GM18868 (cell line): ENCODE data around the gene YPEL5.
"Not testable (repeated sequence)": the region's sequence is repeated elsewhere in the genome, so short reads cannot be mapped to it uniquely, and the experiment has no call there.

ENCODE experiments used
- ATAC-seq: cut with Tn5 transposase; IDR thresholded peaks from one replicate; pipeline ENCODE4 v1.9.1; 2021; ENCODE audit warnings: mild to moderate bottlenecking, moderate library complexity; ENCODE audit not compliant: unreplicated experiment

Gene YPEL5

DNA sequence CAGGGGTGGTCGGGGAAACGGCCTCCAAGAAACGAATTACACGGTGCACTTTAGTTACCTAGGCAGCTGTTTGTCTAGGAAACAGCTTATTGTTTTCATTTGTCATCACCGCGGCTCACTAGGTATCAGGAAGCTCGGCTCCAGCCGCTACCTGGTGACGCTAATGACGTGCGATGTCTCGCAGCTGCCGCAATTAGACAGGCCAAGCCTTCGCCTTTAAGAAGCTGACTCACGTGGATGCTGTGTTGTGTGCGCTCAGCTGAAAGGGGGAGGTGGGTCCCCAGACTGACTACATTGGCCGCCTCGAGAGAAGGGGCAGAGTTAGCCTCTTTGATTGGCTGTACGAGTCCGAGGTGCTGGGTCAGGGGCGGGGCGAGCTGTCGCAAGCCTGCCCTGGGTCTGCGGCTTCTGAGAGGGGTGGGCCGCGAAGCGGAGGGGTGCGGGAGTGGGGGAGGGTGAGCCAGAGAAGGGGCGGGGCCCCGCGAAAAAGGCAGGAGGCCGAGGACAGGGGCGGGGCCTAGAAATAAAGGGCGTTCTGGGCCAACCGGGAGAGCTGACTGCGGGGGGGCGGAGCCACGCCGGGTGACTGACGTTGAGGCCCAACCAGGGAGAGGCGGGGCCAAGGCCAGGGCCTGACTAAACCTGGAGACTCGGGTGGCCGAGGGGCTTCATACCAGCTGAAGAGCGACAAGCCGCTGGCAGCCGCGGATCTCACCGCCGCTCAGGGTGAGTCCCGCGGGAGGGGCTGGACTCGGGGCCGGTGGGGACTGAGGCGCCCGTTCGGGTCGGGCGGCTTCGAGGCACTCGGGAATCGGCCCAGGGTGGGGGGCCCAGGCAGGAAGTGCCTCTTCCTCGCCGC lies at the start of gene YPEL5:
Gene YPEL5, plus strand, starts transcription at position 671 of the 859 bp plus-strand sequence. CDS start 9,645 bp downstream, outside the sequence.
- ATAC-seq = peak; percentile 93

DNA sequence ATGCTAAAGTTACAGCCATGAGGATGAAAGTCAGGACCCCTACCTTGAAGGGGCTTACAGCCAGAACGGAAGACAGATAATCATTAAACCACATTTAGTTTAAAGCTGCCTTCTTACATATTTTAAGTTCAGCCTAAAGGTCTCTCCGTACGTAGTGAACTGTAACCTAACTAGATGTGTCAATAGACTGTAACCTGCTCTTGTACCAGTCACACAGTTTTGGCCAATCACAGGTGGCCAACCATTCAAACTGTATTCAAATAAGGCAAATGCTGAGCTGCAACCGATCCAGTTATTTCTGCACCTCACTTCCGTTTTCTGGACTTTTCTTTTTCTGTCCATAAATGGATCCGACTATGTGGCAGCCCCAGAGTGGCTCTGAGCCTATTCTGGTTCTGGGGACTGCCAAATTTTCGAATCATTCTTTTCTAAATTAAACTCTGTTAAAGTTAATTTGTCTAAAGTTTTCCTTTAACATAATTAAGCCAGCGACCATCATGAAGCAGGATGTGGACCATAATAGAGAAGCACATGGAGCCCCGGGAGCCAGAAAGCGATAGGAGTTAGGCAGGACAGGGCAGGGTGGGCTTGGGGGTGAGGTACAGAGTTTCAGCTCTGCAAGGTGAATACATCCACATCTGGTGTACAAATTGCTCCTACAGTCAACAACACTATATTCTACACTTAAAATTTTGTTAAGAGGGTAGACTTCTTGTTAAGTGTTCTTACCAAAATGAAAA lies 48.4 kb upstream of the YPEL5 start:
- ATAC-seq = no peak

DNA sequence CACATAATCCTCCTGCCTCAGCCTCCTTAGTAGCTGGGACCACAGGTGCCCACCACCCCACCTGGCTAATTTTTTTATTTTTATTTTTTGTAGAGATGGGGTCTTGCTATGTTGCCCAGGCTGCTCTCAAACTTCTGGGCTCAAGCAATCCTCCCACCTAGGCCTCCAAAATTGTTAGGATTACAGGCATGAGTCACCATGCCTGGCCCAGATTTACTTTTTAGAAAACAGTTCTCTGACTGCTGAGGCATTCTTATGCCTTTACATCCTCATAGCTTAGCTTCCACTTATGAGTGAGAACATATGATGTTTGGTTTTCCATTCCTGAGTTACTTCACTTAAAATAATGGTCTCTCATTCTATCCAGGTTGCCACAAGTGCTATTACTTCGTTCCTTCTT lies 47.4 kb upstream of the YPEL5 start:
- ATAC-seq = not testable (repeated sequence)

DNA sequence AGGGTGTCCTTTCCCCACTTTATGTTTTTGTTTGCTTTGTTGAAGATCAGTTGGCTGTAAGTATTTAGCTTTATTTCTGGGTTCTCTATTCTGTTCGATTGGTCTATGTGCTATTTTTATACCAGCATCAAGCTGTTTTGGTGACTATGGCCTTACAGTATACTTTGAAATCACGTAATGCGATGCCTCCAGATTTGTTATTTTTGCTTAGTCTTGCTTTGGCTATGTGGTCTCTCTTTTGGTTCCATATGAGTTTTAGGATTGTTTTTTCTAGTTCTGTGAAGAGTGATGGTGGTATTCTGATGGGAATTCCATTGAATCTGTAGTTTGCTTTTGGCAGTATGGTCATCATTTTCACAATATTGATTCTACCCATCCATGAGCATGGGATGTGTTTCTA lies 46.1 kb upstream of the YPEL5 start:
- ATAC-seq = not testable (repeated sequence)

GRCh38 chr2:30104307-30104706 lies 42.5 kb upstream of the YPEL5 start:
- ATAC-seq = no peak

GRCh38 chr2:30105556-30105955 lies 41.3 kb upstream of the YPEL5 start:
- no peak for ATAC-seq

DNA sequence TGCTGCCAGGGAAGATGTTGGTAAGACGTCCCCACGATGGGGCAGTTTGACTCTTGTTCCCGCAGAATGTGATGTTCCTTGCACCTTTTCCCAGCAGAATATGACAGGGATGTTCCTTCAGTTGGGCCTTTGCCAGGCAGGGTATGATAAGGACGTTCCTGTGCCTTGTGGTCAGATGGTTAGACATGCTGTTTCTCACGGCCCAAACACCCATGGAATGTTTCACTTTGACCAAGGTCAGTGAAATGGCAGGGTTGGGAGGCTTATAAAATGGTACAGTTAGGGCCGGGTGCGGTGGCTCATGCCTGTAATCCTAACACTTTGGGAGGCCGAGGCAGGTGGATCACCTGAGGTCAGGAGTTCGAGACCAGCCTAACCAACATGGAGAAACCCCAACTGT lies 40.3 kb upstream of the YPEL5 start:
- no peak for ATAC-seq

GRCh38 chr2:30108192-30108591 lies 38.6 kb upstream of the YPEL5 start:
- no peak for ATAC-seq

- ATAC-seq = no peak
Measured at GRCh38 chr2:30108851-30109250, 38.0 kb upstream of the YPEL5 start.

DNA sequence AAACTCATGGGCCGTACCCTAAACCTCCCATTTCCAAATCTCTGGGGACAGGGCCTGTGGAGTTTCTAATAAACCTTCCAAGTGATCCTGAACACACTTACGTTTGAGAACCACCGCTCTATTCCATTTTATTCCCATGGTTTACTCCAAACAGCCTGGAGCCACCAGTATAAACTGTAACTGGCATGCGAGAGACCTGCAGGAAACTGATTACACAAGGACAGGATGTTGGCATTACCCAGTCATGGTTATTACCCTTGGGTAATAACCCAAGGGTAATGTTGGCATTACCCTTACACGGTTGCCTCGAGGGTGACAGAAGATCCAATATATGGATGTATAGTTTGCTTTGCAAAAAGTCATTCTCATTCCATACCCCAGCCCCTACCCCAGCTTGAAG lies 37.0 kb upstream of the YPEL5 start:
- ATAC-seq = no peak

GRCh38 chr2:30110773-30111172 lies 36.0 kb upstream of the YPEL5 start:
- ATAC-seq = no peak

DNA sequence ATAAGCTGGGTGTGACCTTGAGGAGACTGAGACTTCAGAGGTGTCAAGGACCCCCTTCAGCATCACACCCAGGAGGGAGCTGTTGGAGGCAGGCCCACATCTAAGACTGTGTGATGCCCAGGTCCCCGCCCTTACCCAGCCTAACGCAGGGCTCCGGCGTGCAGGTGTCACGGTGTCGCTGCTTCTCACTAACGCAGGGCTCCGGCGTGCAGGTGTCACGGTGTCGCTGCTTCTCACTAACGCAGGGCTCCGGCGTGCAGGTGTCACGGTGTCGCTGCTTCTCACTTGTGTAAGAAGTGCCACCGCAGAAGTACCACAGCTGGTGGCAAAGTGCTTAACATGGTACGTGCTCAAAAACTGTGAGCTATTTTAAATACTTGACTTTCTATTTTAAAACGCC lies 35.6 kb upstream of the YPEL5 start:
- not testable (repeated sequence) for ATAC-seq

DNA sequence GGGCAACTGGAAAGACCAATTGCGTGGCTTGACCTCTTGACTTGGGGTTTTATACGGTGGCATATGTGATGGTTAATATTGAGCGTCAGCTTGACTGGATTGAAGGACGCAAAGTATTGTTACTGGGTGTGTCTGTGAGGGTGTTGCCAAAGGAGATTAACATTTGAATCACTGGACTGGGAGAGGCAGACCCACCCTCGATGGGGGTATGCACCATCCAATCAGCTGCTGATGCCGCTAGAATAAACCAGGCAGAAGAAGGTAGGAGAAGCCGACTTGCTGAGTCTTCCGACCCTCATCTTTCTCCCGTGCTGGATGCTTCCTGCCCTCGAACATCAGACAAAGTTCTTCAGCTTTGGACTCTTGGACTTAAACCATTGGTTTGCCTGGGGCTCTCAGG lies 34.2 kb upstream of the YPEL5 start:
- ATAC-seq = no peak

- no peak for ATAC-seq
Measured at GRCh38 chr2:30113617-30114293, 33.1 kb upstream of the YPEL5 start.

DNA sequence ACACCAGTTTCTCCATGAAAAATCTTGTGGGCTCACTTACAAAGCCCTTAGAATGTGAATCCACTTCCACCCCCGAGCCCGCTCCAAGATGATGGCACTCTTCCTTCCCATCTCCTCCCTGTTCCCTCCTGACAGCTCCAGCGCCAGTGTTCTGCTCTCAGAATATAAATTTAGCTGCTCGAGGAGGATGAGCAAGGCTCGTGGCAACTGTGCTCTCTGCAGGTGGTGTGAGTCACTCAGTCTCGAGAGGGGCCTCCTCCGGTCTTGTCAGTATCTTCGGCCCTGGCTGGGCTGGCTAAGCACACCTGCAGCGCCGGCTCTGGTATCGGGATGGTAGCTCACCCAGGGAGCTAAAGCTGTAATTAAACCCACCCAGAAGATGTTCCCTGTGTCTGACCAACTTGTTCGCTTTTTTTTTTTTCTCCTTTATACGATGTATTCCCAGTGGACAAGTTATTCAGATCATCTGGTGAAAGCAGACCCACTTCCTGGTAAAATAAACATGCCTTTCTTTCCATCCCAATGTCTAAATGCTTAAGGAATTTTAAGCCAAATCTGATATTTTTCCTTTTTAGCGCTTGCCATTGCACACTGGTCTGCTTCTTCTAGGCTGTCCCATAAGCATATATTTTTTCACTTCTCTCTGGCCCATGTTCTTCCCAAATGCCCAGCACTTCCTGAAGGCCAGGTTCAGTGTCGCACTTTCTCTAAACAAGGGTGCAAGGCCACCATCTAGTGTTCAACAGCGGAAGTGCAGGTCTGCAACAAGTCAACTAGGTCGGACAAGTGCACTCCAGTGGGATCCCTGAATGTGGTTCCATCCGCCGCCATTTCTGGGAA lies 31.4 kb upstream of the YPEL5 start:
- ATAC-seq = peak; percentile 49

DNA sequence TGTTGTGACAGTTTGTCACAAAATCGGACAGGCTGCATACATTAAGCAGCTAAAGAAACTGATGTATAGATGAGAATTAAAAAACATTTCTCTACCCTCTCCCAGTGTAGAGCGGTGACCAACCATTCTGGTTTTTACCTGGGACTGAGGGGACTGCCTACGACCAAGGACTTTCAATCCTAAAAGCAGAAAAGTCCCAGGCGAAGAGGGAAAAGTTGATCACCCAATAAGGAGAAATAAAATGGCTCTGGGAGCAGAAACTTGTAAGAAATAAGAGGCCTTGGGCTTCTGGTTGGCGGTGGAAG lies 30.9 kb upstream of the YPEL5 start:
- ATAC-seq = no peak

- ATAC-seq = no peak
Measured at GRCh38 chr2:30122362-30122761, 24.4 kb upstream of the YPEL5 start.

DNA sequence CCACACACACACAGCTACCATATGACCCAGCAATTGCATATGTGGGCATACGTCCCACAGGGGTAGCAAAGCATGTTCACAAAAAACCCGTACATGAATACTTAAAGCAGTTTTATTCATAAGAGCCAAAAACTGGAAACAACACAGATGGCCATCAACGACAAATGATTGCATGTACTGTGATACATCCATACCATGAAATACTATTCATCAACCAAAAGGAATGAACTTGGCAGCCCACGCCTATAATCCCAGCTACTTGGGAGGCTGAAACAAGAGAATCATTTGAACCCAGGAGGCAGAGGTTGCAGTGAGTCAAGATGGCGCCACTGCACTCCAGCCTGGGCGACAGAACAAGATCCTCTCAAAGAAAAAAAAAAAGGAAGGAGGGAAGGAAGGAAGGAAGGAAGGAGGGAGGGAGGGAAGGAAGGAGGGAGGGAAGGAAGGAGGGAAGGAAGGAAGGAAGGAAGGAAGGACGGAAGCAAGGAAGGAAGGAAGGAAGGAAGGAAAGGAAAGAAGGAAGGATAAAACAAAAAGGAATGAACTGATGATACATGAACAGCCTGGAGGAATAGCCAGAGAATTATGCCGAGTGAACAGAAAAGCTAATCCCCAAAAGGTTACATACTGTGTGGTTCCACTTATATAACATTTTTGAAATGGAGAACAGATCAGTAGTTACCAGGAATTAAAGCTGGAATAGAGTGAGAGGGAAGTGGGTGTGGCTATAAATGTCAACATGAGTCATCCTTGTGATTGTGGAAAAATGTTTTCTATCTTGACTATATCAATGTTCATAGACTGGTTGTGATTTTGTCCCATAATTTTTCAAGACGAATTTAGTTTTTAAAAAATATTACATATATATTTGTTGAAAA lies 19.6 kb upstream of the YPEL5 start:
- ATAC-seq = no peak

- ATAC-seq = no peak
Measured at GRCh38 chr2:30134582-30134981, 12.2 kb upstream of the YPEL5 start.

DNA sequence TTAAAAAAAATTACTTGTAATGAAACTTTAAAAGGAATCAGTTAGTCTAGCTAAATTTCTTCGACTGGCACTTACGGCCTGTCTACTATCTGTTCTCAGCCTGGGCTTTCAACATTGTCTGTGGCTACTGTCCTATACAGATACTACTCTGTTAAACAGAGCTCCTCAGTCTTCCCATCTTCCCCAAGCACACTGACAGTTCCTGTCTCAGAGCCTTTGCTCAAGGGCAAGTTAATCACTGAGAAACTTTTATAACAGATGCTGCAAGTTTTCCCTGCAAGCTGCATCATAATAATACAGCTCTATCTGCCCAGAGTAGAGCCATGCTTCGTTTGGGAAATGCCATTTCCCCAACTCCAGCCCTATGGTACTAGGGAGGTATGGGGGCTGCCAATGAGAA lies 11.3 kb upstream of the YPEL5 start:
- no peak for ATAC-seq
